ENCODE measurements around the gene ANKEF1. TPM values are rescaled to one million over a fixed set of nuclear protein-coding genes. Genes with fewer than 3 reads are reported as not detected.

The ANKEF1 gene
- total RNA-seq, 1 donor from 2014 or later: 8.3 TPM

- Histone ChIP-seq H3K79me2 (ENCODE audit: low read depth) (no peaks in the 10 kb centered on the region), H3F3A (ENCODE audit: low read depth) (no peaks in the 10 kb centered on the region), H3K36me3 (no peaks in the 10 kb centered on the region), H4K20me1 (ENCODE audit: low read depth) (no peaks in the 10 kb centered on the region), H3K9ac (no peak overlapping the region), H3K27ac (no peak overlapping the region), H3K4me1 (no peaks in the 10 kb centered on the region), H2AFZ (replicated peaks) (no peak overlapping the region), H3K4me3 (no peak overlapping the region), H3K9me3 (ENCODE audit: low read depth) (peaks cover 4% of the 10 kb centered on the region), H3K4me2 (no peak overlapping the region), H3K27me3 (no peaks in the 10 kb centered on the region)
- Mint-ChIP-seq H3K4me3 (no peak overlapping the region), H3K36me3 (no peaks in the 10 kb centered on the region), H3K4me1 (peaks cover 3% of the 10 kb centered on the region), H3K27me3 (ENCODE audit: insufficient read depth, low read depth) (no peaks in the 10 kb centered on the region), H3K9me3 (peaks cover 3% of the 10 kb centered on the region), H3K27ac (no peak overlapping the region)
- no peak for DNase-seq (ENCODE audit: low spot score)
- TF ChIP-seq EZH2phosphoT487 (IDR thresholded peaks at IDR 0.05) (no peak), CTCF (IDR thresholded peaks at IDR 0.05) (no peak), EZH2 (IDR thresholded peaks at IDR 0.05) (no peak)
Observed at GRCh38 chr20:10096790-10097189, 62.0 kb downstream of the ANKEF1 start.

GRCh38 chr20:10105046-10105445 lies 70.3 kb downstream of the ANKEF1 start:
- Histone ChIP-seq H3K4me3 (no peak overlapping the region), H3K27me3 (no peaks in the 10 kb centered on the region), H3K4me1 (no peaks in the 10 kb centered on the region), H3F3A (ENCODE audit: low read depth) (no peaks in the 10 kb centered on the region), H3K36me3 (no peaks in the 10 kb centered on the region), H2AFZ (replicated peaks) (no peak overlapping the region), H3K4me2 (no peak overlapping the region), H3K79me2 (ENCODE audit: low read depth) (no peaks in the 10 kb centered on the region), H3K27ac (no peak overlapping the region), H3K9ac (no peak overlapping the region), H3K9me3 (ENCODE audit: low read depth) (no peaks in the 10 kb centered on the region), H4K20me1 (ENCODE audit: low read depth) (no peaks in the 10 kb centered on the region)
- no peak for TF ChIP-seq EZH2phosphoT487 (IDR thresholded peaks at IDR 0.05)
- no peak for TF ChIP-seq EZH2 (IDR thresholded peaks at IDR 0.05)
- no peak for TF ChIP-seq CTCF (IDR thresholded peaks at IDR 0.05)
- H3K36me3 Mint-ChIP-seq: no peaks in the 10 kb centered on the region
- no peaks in the 10 kb centered on the region for H3K9me3 Mint-ChIP-seq
- no peaks in the 10 kb centered on the region for H3K4me1 Mint-ChIP-seq
- H3K4me3 Mint-ChIP-seq: no peak overlapping the region
- H3K27ac Mint-ChIP-seq: no peak overlapping the region
- DNase-seq (ENCODE audit: low spot score): no peak
- no peaks in the 10 kb centered on the region for H3K27me3 Mint-ChIP-seq (ENCODE audit: insufficient read depth, low read depth)

Small RNA genes lying within 50 kb of the gene (small RNA-seq; reads per million reads assigned to genes)
- gene RF00017: not detected

Other genes with a start within 250 kb of the ANKEF1 start
- 1.6 and 1.9 TPM in 2 replicates for gene PAK5, start 195.9 kb upstream of the ANKEF1 start, total RNA-seq (ENCODE audit: low replicate concordance)
- not detected in 2 replicates for gene SNAP25, start 183.8 kb downstream of the ANKEF1 start, total RNA-seq (ENCODE audit: low replicate concordance)

Measured in neural progenitor cell (in vitro differentiated cells).